Urinary bladder (tissue), 4 donors: Measurements from ENCODE around the gene VILL. TPM values are rescaled to one million over a fixed set of nuclear protein-coding genes. Genes with fewer than 3 reads are reported as not detected.

ENCODE experiments used
- DNase-seq: peaks from one replicate; pipeline ENCODE4 v3.0.0-alpha.2; 2015; ENCODE audit errors: extremely low spot score
- H3K27ac ChIP-seq: one replicate; pipeline ENCODE4 v1.5.1; 2013; ENCODE audit warnings: low read depth, mild to moderate bottlenecking, moderate library complexity
- H3K36me3 ChIP-seq: one replicate; pipeline ENCODE4 v1.6.1; 2013; ENCODE audit warnings: mild to moderate bottlenecking, moderate library complexity; ENCODE audit not compliant: insufficient read depth
- H3K4me1 ChIP-seq: one replicate; pipeline ENCODE4 v1.6.1; 2013; ENCODE audit warnings: mild to moderate bottlenecking, moderate library complexity; ENCODE audit not compliant: insufficient read depth
- H3K4me3 ChIP-seq: one replicate; pipeline ENCODE4 v1.5.1; 2013; ENCODE audit warnings: low read depth, low read length
- WGBS: extraction: QIAGEN DNeasy Blood & Tissue Kit; methylation state at CpG from one replicate; pipeline ENCODE4 v1.1.7; 2013; 5-methylcytosine and 5-hydroxymethylcytosine counted together
- polyA plus RNA-seq: library from polyadenylated mRNA; stranded (reverse); fragments of 200-250 nt; gene quantifications from one replicate; pipeline ENCODE4 v1.2.3, GENCODE V29; 2013
- total RNA-seq: library from RNA; depleted of rRNA; stranded (reverse); fragments of >200 nt; gene quantifications from one replicate; pipeline ENCODE4 v1.2.3, GENCODE V29; 2014
- donor health status: healthy with polysubstance abuse.
- donor health status: healthy.

VILL gene
- total and polyA plus RNA-seq, 2 donors = 16.0 to 17.5 TPM

GRCh38 chr3:37993820-37994638 is 3.4 kb downstream of the VILL start:
- Histone ChIP-seq H3K4me3 (peak overlapping the region; percentile 60), H3K4me1 (no peaks in the 10 kb centered on the region), H3K36me3 (no peaks in the 10 kb centered on the region), H3K27ac (peak overlapping the region; percentile 84)
- WGBS = 2% methylated on average over 49 of the region's 49 CpGs
- DNase-seq = no peak

GRCh38 chr3:37994639-37994972 is 4.0 kb downstream of the VILL start:
- no peak overlapping the region for H3K27ac ChIP-seq

GRCh38 chr3:37995652-37996641 is 5.4 kb downstream of the VILL start:
- no peak overlapping the region for H3K27ac ChIP-seq
- 88% methylated on average over 10 of the region's 10 CpGs for WGBS
- no peaks in the 10 kb centered on the region for H3K36me3 ChIP-seq
- no peaks in the 10 kb centered on the region for H3K4me1 ChIP-seq
- H3K4me3 ChIP-seq = no peak overlapping the region
- DNase-seq = no peak

More at GRCh38 chr3:37994639-37994972, 4.0 kb downstream of the VILL start:
- DNase-seq = no peak
- no peaks in the 10 kb centered on the region for H3K4me1 ChIP-seq
- H3K36me3 ChIP-seq = no peaks in the 10 kb centered on the region
- WGBS = 23% methylated on average over 2 of the region's 2 CpGs
- H3K4me3 ChIP-seq = peak overlapping the region; percentile 60

- DNase-seq = no peak
- 41% methylated on average over 7 of the region's 7 CpGs for WGBS
- Histone ChIP-seq H3K27ac (no peak overlapping the region), H3K36me3 (peaks cover 4% of the 10 kb centered on the region), H3K4me3 (no peak overlapping the region), H3K4me1 (no peaks in the 10 kb centered on the region)
Measured at GRCh38 chr3:37996785-37997301, 6.3 kb downstream of the VILL start.

GRCh38 chr3:37997342-37997741 is 6.8 kb downstream of the VILL start:
- H3K27ac ChIP-seq = no peak overlapping the region
- no peaks in the 10 kb centered on the region for H3K4me1 ChIP-seq
- no peak for DNase-seq
- H3K4me3 ChIP-seq = no peak overlapping the region
- peaks cover 4% of the 10 kb centered on the region for H3K36me3 ChIP-seq
- 90% methylated on average over 10 of the region's 10 CpGs for WGBS

GRCh38 chr3:37997791-37998370 is 7.3 kb downstream of the VILL start:
- 86% methylated on average over 6 of the region's 6 CpGs for WGBS
- H3K36me3 ChIP-seq = peaks cover 4% of the 10 kb centered on the region
- H3K4me3 ChIP-seq = no peak overlapping the region
- DNase-seq = no peak
- H3K27ac ChIP-seq = peak overlapping the region; percentile 54
- H3K4me1 ChIP-seq = no peaks in the 10 kb centered on the region

GRCh38 chr3:37999836-38000235 is 9.2 kb downstream of the VILL start:
- Histone ChIP-seq H3K36me3 (peaks cover 4% of the 10 kb centered on the region), H3K4me3 (no peak overlapping the region), H3K4me1 (no peaks in the 10 kb centered on the region), H3K27ac (no peak overlapping the region)
- DNase-seq = no peak
- 93% methylated on average over 6 of the region's 6 CpGs for WGBS

GRCh38 chr3:38000242-38000916 is 9.8 kb downstream of the VILL start:
- DNase-seq = no peak
- H3K27ac ChIP-seq = no peak overlapping the region
- H3K4me3 ChIP-seq = no peak overlapping the region
- no peaks in the 10 kb centered on the region for H3K4me1 ChIP-seq
- 93% methylated on average over 6 of the region's 6 CpGs for WGBS
- H3K36me3 ChIP-seq = peaks cover 4% of the 10 kb centered on the region

GRCh38 chr3:38000965-38001455 is 10.4 kb downstream of the VILL start:
- DNase-seq = no peak
- Histone ChIP-seq H3K36me3 (peaks cover 5% of the 10 kb centered on the region), H3K4me3 (no peak overlapping the region), H3K4me1 (no peaks in the 10 kb centered on the region), H3K27ac (no peak overlapping the region)
- 95% methylated on average over 6 of the region's 6 CpGs for WGBS

GRCh38 chr3:38001456-38002081 is 11.0 kb downstream of the VILL start:
- no peak for DNase-seq
- H3K4me1 ChIP-seq = no peaks in the 10 kb centered on the region
- no peak overlapping the region for H3K4me3 ChIP-seq
- no peak overlapping the region for H3K27ac ChIP-seq
- H3K36me3 ChIP-seq = peaks cover 6% of the 10 kb centered on the region
- 85% methylated on average over 9 of the region's 9 CpGs for WGBS

GRCh38 chr3:38002291-38002876 is 11.8 kb downstream of the VILL start:
- no peak for DNase-seq
- WGBS = 97% methylated on average over 6 of the region's 6 CpGs
- H3K27ac ChIP-seq = no peak overlapping the region

GRCh38 chr3:38002940-38003339 is 12.4 kb downstream of the VILL start:
- Histone ChIP-seq H3K36me3 (peaks cover 6% of the 10 kb centered on the region), H3K27ac (no peak overlapping the region), H3K4me3 (no peak overlapping the region)

More at GRCh38 chr3:38002291-38002876, 11.8 kb downstream of the VILL start:
- Histone ChIP-seq H3K4me3 (no peak overlapping the region), H3K4me1 (no peaks in the 10 kb centered on the region), H3K36me3 (peaks cover 6% of the 10 kb centered on the region)

More at GRCh38 chr3:38002940-38003339, 12.4 kb downstream of the VILL start:
- no peak for DNase-seq
- no peaks in the 10 kb centered on the region for H3K4me1 ChIP-seq
- 82% methylated on average over 9 of the region's 9 CpGs for WGBS
